SK-N-SH (cell line): ENCODE data around the gene MAOA.

Experiments used
- CTCF ChIP-seq: fragments of 200-600 bp; sonication (generic); IDR thresholded peaks from 2 replicates; pipeline ENCODE4 v1.6.1; 2017; ENCODE audit warnings: antibody characterized with exemption, mild to moderate bottlenecking, moderate library complexity
- EP300 ChIP-seq, 2 experiments: IDR thresholded peaks; 2 replicates each; pipeline versions ENCODE4 v1.4.0 to v1.6.1; 2012; ENCODE audit warnings: borderline replicate concordance in 1 of 2, low read depth in 1 of 2, low read length in 1 of 2
- FOXM1 ChIP-seq: IDR thresholded peaks from 2 replicates; pipeline ENCODE4 v1.4.0; 2012; ENCODE audit warnings: low read depth, mild to moderate bottlenecking
- JUND ChIP-seq: IDR thresholded peaks from 2 replicates; pipeline ENCODE4 v1.4.0; 2012
- MEF2A ChIP-seq: IDR thresholded peaks from 2 replicates; pipeline ENCODE4 v1.4.0; 2012; ENCODE audit warnings: low read depth, borderline replicate concordance
- TF ChIP-seq, protein P1 (sequence below): IDR thresholded peaks from 2 replicates; pipeline ENCODE4 v1.6.1; 2012; ENCODE audit warnings: mild to moderate bottlenecking, low read depth, low read length, moderate library complexity

- no peak for TF ChIP-seq CTCF
- no peak for TF ChIP-seq EP300 (IDR thresholded peaks at IDR 0.05; ENCODE audit: borderline replicate concordance in 1 of 2, low read depth in 1 of 2, low read length in 1 of 2)
- TF ChIP-seq, protein P1, sequence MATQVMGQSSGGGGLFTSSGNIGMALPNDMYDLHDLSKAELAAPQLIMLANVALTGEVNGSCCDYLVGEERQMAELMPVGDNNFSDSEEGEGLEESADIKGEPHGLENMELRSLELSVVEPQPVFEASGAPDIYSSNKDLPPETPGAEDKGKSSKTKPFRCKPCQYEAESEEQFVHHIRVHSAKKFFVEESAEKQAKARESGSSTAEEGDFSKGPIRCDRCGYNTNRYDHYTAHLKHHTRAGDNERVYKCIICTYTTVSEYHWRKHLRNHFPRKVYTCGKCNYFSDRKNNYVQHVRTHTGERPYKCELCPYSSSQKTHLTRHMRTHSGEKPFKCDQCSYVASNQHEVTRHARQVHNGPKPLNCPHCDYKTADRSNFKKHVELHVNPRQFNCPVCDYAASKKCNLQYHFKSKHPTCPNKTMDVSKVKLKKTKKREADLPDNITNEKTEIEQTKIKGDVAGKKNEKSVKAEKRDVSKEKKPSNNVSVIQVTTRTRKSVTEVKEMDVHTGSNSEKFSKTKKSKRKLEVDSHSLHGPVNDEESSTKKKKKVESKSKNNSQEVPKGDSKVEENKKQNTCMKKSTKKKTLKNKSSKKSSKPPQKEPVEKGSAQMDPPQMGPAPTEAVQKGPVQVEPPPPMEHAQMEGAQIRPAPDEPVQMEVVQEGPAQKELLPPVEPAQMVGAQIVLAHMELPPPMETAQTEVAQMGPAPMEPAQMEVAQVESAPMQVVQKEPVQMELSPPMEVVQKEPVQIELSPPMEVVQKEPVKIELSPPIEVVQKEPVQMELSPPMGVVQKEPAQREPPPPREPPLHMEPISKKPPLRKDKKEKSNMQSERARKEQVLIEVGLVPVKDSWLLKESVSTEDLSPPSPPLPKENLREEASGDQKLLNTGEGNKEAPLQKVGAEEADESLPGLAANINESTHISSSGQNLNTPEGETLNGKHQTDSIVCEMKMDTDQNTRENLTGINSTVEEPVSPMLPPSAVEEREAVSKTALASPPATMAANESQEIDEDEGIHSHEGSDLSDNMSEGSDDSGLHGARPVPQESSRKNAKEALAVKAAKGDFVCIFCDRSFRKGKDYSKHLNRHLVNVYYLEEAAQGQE: no peak
- no peak for TF ChIP-seq JUND
- no peak for TF ChIP-seq FOXM1
- TF ChIP-seq MEF2A: no peak
Measured at GRCh38 chrX:43643662-43644061, 12.4 kb upstream of the MAOA start.
